Putamen (tissue), 1 donor: ENCODE results near the gene TRMT112.

Experiments used
- DNase-seq: peaks from one replicate; pipeline ENCODE4 v3.0.0-alpha.2; 2016; ENCODE audit warnings: low spot score

The TRMT112 gene

GRCh38 chr11:64351136-64351631, 33.8 kb upstream of the TRMT112 start:
- DNase-seq, result no peak

GRCh38 chr11:64349404-64349803, 32.0 kb upstream of the TRMT112 start:
- DNase-seq, result no peak

- DNase-seq, result no peak
These were observed 31.6 kb upstream of the TRMT112 start for GRCh38 chr11:64349025-64349387.

GRCh38 chr11:64348383-64349024, 31.1 kb upstream of the TRMT112 start:
- no peak for DNase-seq

GRCh38 chr11:64347193-64347867, 30.0 kb upstream of the TRMT112 start:
- no peak for DNase-seq

GRCh38 chr11:64344787-64345186, 27.4 kb upstream of the TRMT112 start:
- no peak for DNase-seq

GRCh38 chr11:64343767-64344559, 26.6 kb upstream of the TRMT112 start:
- DNase-seq, result no peak

GRCh38 chr11:64342869-64343745, 25.7 kb upstream of the TRMT112 start:
- DNase-seq, result no peak

- peak; percentile 77 for DNase-seq
These were observed 24.8 kb upstream of the TRMT112 start for GRCh38 chr11:64341851-64342791.

GRCh38 chr11:64341429-64341828, 24.1 kb upstream of the TRMT112 start:
- DNase-seq, result no peak

GRCh38 chr11:64340671-64341335, 23.4 kb upstream of the TRMT112 start:
- no peak for DNase-seq

- no peak for DNase-seq
These were observed 22.5 kb upstream of the TRMT112 start, which contains the start of gene CCDC88B for GRCh38 chr11:64339754-64340408. Gene CCDC88B, plus strand, starts transcription at chr11:64340204. Its CDS starts 63 bp downstream, at chr11:64340267.

- DNase-seq, result no peak
These were observed 21.9 kb upstream of the TRMT112 start for GRCh38 chr11:64339286-64339685.

GRCh38 chr11:64338716-64339115, 21.4 kb upstream of the TRMT112 start:
- no peak for DNase-seq

- no peak for DNase-seq
These were observed 20.3 kb upstream of the TRMT112 start for GRCh38 chr11:64337538-64338249.

GRCh38 chr11:64334764-64335735, 17.7 kb upstream of the TRMT112 start:
- no peak for DNase-seq

- DNase-seq, result no peak
These were observed 16.2 kb upstream of the TRMT112 start for GRCh38 chr11:64333556-64333955.
